Keratinocyte (primary cell): ENCODE data around the gene KLHL21. TPM values are rescaled to one million over a fixed set of nuclear protein-coding genes. Genes with fewer than 3 reads are reported as not detected.

ENCODE experiments used
- DNase-seq: peaks from one replicate; pipeline ENCODE4 v3.0.0-alpha.2; 2011; ENCODE audit warnings: low read depth, missing footprints, low spot score
- FAIRE-seq: peaks from 2 replicates; lab custom pipeline; 2011; peaks lifted over from hg19 to GRCh38; lab: Jason Lieb, UNC
- H2AFZ ChIP-seq: 2 replicates; pipeline ENCODE4 v1.6.0; 2012; ENCODE audit warnings: low read length, control low read depth, inconsistent platforms; ENCODE audit not compliant: control insufficient read depth
- H3K27ac ChIP-seq: 2 replicates; pipeline ENCODE4 v1.5.1; 2011; ENCODE audit warnings: low read length; ENCODE audit not compliant: control insufficient read depth, insufficient read depth
- H3K27me3 ChIP-seq: 3 replicates; pipeline ENCODE4 v1.6.0; 2011; ENCODE audit warnings: low read length; ENCODE audit not compliant: control insufficient read depth, insufficient read depth; ENCODE audit errors: extremely low read depth
- H3K36me3 ChIP-seq, 2 experiments: 2 replicates in 1 of 2; 3 replicates in 1 of 2; pipeline ENCODE4 v1.5.1; 2011; ENCODE audit warnings: low read length in 2 of 2, mild to moderate bottlenecking in 1 of 2; ENCODE audit not compliant: control insufficient read depth in 2 of 2, insufficient read depth in 2 of 2; ENCODE audit errors: extremely low read depth in 1 of 2
- H3K4me1 ChIP-seq: 3 replicates; pipeline ENCODE4 v1.5.1; 2011; ENCODE audit warnings: low read length; ENCODE audit not compliant: control insufficient read depth, insufficient read depth; ENCODE audit errors: extremely low read depth
- H3K4me2 ChIP-seq: 3 replicates; pipeline ENCODE4 v1.6.0; 2011; ENCODE audit warnings: low read depth, low read length; ENCODE audit not compliant: control insufficient read depth, insufficient read depth; ENCODE audit errors: extremely low read depth
- H3K4me3 ChIP-seq, 3 experiments: fragments of 200-600 bp in 1 of 3; sonication (generic) in 1 of 3; 2 replicates in 2 of 3; 3 replicates in 1 of 3; pipeline ENCODE4 v1.5.1; 2011 to 2016; ENCODE audit warnings: low read length in 3 of 3, mild to moderate bottlenecking in 3 of 3, control low read depth in 2 of 3, inconsistent platforms in 1 of 3, low read depth in 1 of 3, mixed read lengths in 1 of 3, mixed run types in 1 of 3, moderate library complexity in 1 of 3; ENCODE audit not compliant: control insufficient read depth in 2 of 3, insufficient read depth in 2 of 3; ENCODE audit errors: extremely low read depth in 1 of 3
- H3K79me2 ChIP-seq: 2 replicates; pipeline ENCODE4 v1.6.0; 2012; ENCODE audit warnings: low read length; ENCODE audit not compliant: control insufficient read depth, insufficient read depth
- H3K9ac ChIP-seq: 3 replicates; pipeline ENCODE4 v1.6.0; 2011; ENCODE audit warnings: low read length; ENCODE audit not compliant: control insufficient read depth, insufficient read depth; ENCODE audit errors: extremely low read depth
- H3K9me1 ChIP-seq: 3 replicates; pipeline ENCODE4 v1.6.0; 2011; ENCODE audit warnings: low read length; ENCODE audit not compliant: control insufficient read depth, insufficient read depth; ENCODE audit errors: extremely low read depth
- H3K9me3 ChIP-seq: 2 replicates; pipeline ENCODE4 v1.5.1; 2012; ENCODE audit warnings: low read depth, low read length; ENCODE audit not compliant: control insufficient read depth
- H4K20me1 ChIP-seq: 3 replicates; pipeline ENCODE4 v1.6.0; 2011; ENCODE audit warnings: low read length; ENCODE audit not compliant: control insufficient read depth, insufficient read depth; ENCODE audit errors: extremely low read depth
- CTCF ChIP-seq, 3 experiments: IDR thresholded peaks in 1 of 3; conservative IDR thresholded peaks in 1 of 3; optimal IDR thresholded peaks in 1 of 3; 2 replicates in 2 of 3; 3 replicates in 1 of 3; pipeline versions ENCODE3 to v1.5.1; 2011; ENCODE audit warnings: low read length in 3 of 3, mild to moderate bottlenecking in 3 of 3, moderate library complexity in 2 of 3, control low read depth in 1 of 3, inconsistent platforms in 1 of 3; ENCODE audit not compliant: insufficient read depth in 2 of 3; ENCODE audit errors: extremely low read depth in 1 of 3
- EZH2 ChIP-seq: IDR thresholded peaks from one replicate; pipeline ENCODE4 v1.6.1; 2012; ENCODE audit warnings: inconsistent platforms, mild to moderate bottlenecking, low read length, moderate library complexity
- dilution Hi-C: fragments of 300-500 bp; cut with MboI; formaldehyde crosslinking; loops from one replicate; pipeline ENCODE4 v1.7.0; 2020; ENCODE audit warnings: low sequenced_read_pairs; ENCODE audit not compliant: extremely low pct_ligation_motif_present
- polyA plus RNA-seq, 5 experiments: library from polyadenylated mRNA; depleted of rRNA in 3 of 5; stranded (reverse) in 3 of 5; stranded (forward) in 1 of 5; unstranded in 1 of 5; fragments of >200 nt; gene quantifications; 1 replicate in 1 of 5; 2 replicates in 3 of 5; 3 replicates in 1 of 5; pipeline versions ENCODE4 v1.2.1 to v1.2.3, GENCODE V29; 2011 to 2012; ENCODE audit warnings: missing spikeins in 2 of 5, low read depth in 1 of 5, low replicate concordance in 1 of 5

The KLHL21 gene
- polyA plus RNA-seq, 1 donor (not counting 4 experiments of a cell fraction or from before 2014, with no cell fraction given): 24.8 TPM

DNA sequence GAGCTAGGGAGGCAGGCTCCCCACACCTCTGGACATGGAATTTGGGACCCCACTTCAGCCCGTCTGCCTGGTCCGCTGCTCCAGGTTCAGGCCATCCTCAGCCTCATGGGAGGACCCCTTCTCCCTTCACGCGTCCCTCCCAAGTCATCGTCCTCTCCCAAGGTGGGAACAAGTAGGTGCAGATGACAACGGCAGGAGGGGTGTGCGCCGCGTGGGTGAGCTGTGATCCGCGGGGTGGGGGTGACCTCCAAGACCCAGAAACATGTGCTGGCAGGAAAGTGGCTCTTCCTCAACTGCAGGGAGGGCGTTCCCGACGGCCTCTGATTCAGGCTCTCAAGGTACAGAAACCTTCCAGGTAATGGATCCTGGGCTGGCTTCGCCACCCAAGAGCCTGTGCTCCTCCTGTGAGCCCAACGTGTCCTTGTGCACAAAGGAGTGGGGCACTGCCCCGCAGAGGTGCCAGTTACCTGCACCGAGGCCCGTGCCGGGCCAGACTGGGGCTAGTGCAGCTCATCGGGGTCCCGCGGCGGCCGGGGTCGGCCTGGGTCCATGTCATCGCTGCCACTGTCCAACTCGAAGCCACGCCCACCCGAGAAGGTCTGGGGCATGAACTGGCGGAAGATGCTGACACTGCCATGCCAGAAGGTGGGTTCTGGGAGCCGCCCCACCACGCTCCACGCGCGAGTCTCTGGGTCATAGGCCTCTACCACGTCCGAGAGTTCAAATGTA, 9.6 kb downstream of the KLHL21 start:
- H3K36me3 ChIP-seq: peaks cover 64 to 83% of the 10 kb centered on the region in 2 experiments
- no peak overlapping the region for H3K4me3 ChIP-seq
- peaks cover 11% of the 10 kb centered on the region for H3K9me1 ChIP-seq
- H3K4me2 ChIP-seq: no peak overlapping the region
- H4K20me1 ChIP-seq: peaks cover 65% of the 10 kb centered on the region
- H3K27me3 ChIP-seq: no peaks in the 10 kb centered on the region
- no peak overlapping the region for H3K9ac ChIP-seq
- no peak for DNase-seq
- H3K9me3 ChIP-seq: no peaks in the 10 kb centered on the region
- H2AFZ ChIP-seq: no peak overlapping the region
- peaks cover 62% of the 10 kb centered on the region for H3K79me2 ChIP-seq
- FAIRE-seq: no peak
- dilution Hi-C loops: no loop called here
- no peak overlapping the region for H3K27ac ChIP-seq
- no peak for TF ChIP-seq CTCF (optimal IDR thresholded peaks at IDR 0.05 in 1 of 3, IDR thresholded peaks at IDR 0.05 in 1 of 3, conservative IDR thresholded peaks at IDR 0.05 in 1 of 3; ENCODE audit: extremely low read depth in 1 of 3, insufficient read depth in 2 of 3, low read length in 3 of 3)
- TF ChIP-seq EZH2: no peak
- peaks cover 32% of the 10 kb centered on the region for H3K4me1 ChIP-seq

DNA sequence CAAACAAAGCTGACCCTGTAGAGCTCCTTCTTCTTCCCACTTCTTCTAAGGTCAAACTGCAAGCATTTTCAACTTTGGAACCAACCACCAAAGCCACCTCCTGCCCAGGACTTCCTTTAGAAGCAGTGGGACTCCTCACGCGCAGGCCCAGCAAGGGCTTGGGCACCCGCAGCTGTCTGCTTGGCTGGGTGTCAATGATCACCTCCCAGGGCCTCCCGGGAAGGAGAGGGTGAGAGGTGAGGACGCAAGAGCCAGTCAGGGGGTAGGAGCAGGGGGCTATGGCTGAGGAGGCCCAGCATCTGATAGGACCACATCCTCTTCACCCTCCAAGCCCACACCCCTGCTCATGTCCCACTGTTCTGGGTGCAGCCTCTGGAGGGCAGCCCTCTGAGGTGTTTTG, 10.2 kb downstream of the KLHL21 start:
- H3K27ac ChIP-seq: no peak overlapping the region
- DNase-seq: no peak
- peaks cover 32% of the 10 kb centered on the region for H3K4me1 ChIP-seq
- H3K27me3 ChIP-seq: no peaks in the 10 kb centered on the region
- H3K9me3 ChIP-seq: no peaks in the 10 kb centered on the region
- TF ChIP-seq EZH2 (no peak), CTCF (optimal IDR thresholded peaks at IDR 0.05 in 1 of 3, IDR thresholded peaks at IDR 0.05 in 1 of 3, conservative IDR thresholded peaks at IDR 0.05 in 1 of 3; ENCODE audit: extremely low read depth in 1 of 3, insufficient read depth in 2 of 3, low read length in 3 of 3) (no peak)
- dilution Hi-C loops: no loop called here
- FAIRE-seq: no peak
- peaks cover 58 to 77% of the 10 kb centered on the region in 2 experiments for H3K36me3 ChIP-seq
- no peak overlapping the region for H2AFZ ChIP-seq
- H3K4me3 ChIP-seq: no peak overlapping the region
- peaks cover 62% of the 10 kb centered on the region for H4K20me1 ChIP-seq
- no peak overlapping the region for H3K9ac ChIP-seq
- peaks cover 56% of the 10 kb centered on the region for H3K79me2 ChIP-seq
- peaks cover 7% of the 10 kb centered on the region for H3K9me1 ChIP-seq
- no peak overlapping the region for H3K4me2 ChIP-seq
